Measurements from ENCODE around the gene BGLAP. TPM values are rescaled to one million over a fixed set of nuclear protein-coding genes. Genes with fewer than 3 reads are reported as not detected.

Gene BGLAP
- total and polyA plus RNA-seq, 2 of the 13 experiments (the other 11 are each of a cell fraction or from before 2014, with no cell fraction given): 0.62 to 1.6 TPM

DNA sequence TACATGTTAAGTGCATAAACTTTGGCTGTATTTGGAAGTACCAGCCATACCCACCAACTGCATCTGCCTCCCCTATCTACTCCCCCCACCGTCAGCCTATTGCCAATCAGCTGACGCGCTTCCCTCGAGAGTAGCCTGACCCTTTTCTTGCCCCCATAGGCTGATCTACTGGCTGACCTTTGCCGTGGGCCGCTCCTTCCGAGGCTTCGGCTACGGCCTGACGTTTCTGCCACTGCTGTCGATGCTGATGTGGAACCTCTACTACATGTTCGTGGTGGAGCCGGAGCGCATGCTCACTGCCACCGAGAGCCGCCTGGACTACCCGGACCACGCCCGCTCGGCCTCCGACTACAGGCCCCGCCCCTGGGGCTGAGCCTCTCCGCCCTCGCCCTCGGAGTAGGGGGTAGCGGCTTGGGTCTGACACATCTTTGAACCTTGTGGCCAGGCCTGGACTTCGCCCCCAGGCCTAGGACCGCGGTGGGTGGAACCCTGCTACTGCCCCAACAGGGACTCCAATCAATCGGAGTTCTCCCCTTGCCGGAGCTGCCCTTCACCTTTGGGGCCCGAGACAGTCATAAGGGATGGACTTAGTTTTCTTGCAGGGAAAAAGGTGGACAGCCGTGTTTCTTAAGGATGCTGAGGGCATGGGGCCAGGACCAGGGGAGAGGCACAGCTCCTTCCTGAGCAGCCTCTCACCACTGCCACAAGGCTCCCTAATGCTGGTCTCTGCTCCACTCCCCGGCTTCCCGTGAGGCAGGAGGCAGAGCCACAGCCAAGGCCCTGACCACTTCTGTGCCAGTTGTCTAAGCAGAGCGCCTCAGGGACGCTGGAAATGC lies 49.5 kb downstream of the BGLAP start (continued):
- TF ChIP-seq, protein P1, sequence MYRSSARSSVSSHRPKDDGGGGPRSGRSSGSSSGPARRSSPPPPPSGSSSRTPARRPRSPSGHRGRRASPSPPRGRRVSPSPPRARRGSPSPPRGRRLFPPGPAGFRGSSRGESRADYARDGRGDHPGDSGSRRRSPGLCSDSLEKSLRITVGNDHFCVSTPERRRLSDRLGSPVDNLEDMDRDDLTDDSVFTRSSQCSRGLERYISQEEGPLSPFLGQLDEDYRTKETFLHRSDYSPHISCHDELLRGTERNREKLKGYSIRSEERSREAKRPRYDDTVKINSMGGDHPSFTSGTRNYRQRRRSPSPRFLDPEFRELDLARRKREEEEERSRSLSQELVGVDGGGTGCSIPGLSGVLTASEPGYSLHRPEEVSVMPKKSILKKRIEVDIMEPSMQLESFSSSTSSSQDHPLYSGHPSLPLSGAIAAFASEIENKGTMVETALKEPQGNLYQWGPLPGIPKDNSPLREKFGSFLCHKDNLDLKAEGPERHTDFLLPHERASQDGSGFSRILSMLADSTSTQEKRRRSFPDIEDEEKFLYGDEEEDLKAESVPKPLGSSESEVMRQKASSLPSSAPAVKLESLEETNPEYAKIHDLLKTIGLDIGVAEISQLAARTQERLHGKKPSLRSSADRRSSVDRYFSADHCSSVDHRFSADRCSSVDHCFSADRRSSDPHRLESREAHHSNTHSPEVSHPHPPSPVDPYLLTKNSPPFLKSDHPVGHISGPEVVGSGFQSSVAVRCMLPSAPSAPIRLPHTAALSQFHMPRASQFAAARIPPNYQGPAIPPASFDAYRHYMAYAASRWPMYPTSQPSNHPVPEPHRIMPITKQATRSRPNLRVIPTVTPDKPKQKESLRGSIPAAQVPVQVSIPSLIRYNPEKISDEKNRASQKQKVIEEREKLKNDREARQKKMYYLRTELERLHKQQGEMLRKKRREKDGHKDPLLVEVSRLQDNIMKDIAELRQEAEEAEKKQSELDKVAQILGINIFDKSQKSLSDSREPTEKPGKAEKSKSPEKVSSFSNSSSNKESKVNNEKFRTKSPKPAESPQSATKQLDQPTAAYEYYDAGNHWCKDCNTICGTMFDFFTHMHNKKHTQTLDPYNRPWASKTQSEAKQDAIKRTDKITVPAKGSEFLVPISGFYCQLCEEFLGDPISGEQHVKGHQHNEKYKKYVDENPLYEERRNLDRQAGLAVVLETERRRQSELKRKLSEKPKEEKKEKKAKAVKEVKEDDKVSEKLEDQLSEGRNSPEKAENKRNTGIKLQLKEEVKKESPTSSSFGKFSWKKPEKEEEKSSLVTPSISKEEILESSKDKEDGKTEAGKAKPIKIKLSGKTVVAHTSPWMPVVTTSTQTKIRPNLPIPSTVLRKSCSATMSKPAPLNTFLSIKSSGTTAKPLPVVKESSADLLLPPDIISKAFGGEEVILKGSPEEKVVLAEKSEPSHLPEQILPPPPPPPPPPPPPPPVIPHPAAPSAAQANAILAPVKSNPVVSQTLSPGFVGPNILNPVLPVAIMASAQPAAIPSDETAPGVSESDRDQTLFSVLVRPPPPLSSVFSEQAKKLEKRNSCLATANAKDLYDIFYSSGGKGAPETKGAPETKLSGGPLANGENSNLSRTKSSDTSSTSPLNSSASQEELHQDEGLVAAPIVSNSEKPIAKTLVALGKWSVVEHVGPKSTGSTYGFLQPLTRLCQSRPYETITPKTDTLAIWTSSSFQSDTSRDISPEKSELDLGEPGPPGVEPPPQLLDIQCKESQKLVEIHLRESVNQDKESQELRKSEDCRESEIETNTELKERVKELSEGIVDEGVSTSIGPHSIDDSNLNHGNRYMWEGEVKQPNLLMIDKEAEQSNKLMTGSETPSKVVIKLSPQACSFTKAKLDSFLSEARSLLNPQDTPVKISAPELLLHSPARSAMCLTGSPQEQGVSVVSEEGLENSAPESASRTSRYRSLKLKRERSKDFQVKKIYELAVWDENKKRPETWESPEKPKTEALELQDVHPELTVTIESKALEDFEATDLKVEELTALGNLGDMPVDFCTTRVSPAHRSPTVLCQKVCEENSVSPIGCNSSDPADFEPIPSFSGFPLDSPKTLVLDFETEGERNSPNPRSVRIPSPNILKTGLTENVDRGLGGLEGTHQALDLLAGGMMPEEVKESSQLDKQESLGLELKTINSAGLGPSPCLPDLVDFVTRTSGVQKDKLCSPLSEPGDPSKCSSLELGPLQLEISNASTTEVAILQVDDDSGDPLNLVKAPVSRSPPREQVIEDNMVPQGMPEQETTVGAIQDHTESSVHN (CRISPR knock-in tag; IDR thresholded peaks at IDR 0.05): no peak
- TF ChIP-seq, protein P2, sequence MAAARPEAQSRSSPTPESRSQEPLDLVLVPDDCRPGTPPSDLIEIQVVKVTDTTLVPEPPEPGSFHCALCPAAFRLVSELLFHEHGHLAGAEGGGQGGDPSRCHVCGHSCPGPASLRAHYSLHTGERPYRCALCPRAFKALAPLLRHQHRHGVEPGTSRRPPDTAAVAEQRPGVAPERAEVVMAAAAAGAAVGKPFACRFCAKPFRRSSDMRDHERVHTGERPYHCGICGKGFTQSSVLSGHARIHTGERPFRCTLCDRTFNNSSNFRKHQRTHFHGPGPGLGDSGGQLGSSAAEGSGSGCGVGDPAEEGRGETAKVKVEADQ (CRISPR knock-in tag; IDR thresholded peaks at IDR 0.05; ENCODE audit: borderline replicate concordance): no peak
- TF ChIP-seq, protein P3, sequence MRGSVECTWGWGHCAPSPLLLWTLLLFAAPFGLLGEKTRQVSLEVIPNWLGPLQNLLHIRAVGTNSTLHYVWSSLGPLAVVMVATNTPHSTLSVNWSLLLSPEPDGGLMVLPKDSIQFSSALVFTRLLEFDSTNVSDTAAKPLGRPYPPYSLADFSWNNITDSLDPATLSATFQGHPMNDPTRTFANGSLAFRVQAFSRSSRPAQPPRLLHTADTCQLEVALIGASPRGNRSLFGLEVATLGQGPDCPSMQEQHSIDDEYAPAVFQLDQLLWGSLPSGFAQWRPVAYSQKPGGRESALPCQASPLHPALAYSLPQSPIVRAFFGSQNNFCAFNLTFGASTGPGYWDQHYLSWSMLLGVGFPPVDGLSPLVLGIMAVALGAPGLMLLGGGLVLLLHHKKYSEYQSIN (CRISPR knock-in tag; IDR thresholded peaks at IDR 0.05; ENCODE audit: borderline replicate concordance): no peak
- 0 out of 2 replicates have a peak, but pooled peaks have one; percentile 12 for TF ChIP-seq NFYC (CRISPR knock-in tag; IDR thresholded peaks at IDR 0.05)
- no peak for TF ChIP-seq CENPT (CRISPR knock-in tag; IDR thresholded peaks at IDR 0.05; ENCODE audit: low read depth)
- TF ChIP-seq IKZF4 (CRISPR knock-in tag; IDR thresholded peaks at IDR 0.05; ENCODE audit: borderline replicate concordance, low read depth, not compliant biosample characterization): peak; percentile 60
- TF ChIP-seq, protein P4, sequence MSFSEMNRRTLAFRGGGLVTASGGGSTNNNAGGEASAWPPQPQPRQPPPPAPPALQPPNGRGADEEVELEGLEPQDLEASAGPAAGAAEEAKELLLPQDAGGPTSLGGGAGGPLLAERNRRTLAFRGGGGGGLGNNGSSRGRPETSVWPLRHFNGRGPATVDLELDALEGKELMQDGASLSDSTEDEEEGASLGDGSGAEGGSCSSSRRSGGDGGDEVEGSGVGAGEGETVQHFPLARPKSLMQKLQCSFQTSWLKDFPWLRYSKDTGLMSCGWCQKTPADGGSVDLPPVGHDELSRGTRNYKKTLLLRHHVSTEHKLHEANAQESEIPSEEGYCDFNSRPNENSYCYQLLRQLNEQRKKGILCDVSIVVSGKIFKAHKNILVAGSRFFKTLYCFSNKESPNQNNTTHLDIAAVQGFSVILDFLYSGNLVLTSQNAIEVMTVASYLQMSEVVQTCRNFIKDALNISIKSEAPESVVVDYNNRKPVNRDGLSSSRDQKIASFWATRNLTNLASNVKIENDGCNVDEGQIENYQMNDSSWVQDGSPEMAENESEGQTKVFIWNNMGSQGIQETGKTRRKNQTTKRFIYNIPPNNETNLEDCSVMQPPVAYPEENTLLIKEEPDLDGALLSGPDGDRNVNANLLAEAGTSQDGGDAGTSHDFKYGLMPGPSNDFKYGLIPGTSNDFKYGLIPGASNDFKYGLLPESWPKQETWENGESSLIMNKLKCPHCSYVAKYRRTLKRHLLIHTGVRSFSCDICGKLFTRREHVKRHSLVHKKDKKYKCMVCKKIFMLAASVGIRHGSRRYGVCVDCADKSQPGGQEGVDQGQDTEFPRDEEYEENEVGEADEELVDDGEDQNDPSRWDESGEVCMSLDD (CRISPR knock-in tag; IDR thresholded peaks at IDR 0.05; ENCODE audit: borderline replicate concordance): no peak
- peak; percentile 67 for TF ChIP-seq HDAC2 (CRISPR knock-in tag; IDR thresholded peaks at IDR 0.05)
- TF ChIP-seq ZNF530 (CRISPR knock-in tag; IDR thresholded peaks at IDR 0.05; ENCODE audit: low read depth): no peak
- TF ChIP-seq, protein P5, sequence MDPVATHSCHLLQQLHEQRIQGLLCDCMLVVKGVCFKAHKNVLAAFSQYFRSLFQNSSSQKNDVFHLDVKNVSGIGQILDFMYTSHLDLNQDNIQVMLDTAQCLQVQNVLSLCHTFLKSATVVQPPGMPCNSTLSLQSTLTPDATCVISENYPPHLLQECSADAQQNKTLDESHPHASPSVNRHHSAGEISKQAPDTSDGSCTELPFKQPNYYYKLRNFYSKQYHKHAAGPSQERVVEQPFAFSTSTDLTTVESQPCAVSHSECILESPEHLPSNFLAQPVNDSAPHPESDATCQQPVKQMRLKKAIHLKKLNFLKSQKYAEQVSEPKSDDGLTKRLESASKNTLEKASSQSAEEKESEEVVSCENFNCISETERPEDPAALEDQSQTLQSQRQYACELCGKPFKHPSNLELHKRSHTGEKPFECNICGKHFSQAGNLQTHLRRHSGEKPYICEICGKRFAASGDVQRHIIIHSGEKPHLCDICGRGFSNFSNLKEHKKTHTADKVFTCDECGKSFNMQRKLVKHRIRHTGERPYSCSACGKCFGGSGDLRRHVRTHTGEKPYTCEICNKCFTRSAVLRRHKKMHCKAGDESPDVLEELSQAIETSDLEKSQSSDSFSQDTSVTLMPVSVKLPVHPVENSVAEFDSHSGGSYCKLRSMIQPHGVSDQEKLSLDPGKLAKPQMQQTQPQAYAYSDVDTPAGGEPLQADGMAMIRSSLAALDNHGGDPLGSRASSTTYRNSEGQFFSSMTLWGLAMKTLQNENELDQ (CRISPR knock-in tag; IDR thresholded peaks at IDR 0.05; ENCODE audit: borderline replicate concordance): no peak
- no peak for TF ChIP-seq ZNF382 (CRISPR knock-in tag; IDR thresholded peaks at IDR 0.05; ENCODE audit: borderline replicate concordance)

All from HepG2 (cell line).